HAP-1 (cell line): ENCODE measurements around the gene FIGLA.

Source experiments
- DNase-seq, 2 experiments: peaks; one replicate each; pipeline ENCODE4 v3.0.0-alpha.2; 2016 to 2020; ENCODE audit warnings: low spot score in 2 of 2
- H3K27me3 ChIP-seq: fragments of 250-450 bp; sonication (Bioruptor Pico); 2 replicates; pipeline ENCODE4 v1.5.1; 2020; ENCODE audit warnings: low read depth, mild to moderate bottlenecking, moderate library complexity
- H3K36me3 ChIP-seq: fragments of 250-450 bp; sonication (Bioruptor Pico); replicated peaks from 2 replicates; pipeline ENCODE4 v1.5.1; 2020; ENCODE audit warnings: mild to moderate bottlenecking
- H3K4me1 ChIP-seq: fragments of 250-450 bp; sonication (Bioruptor Pico); 2 replicates; pipeline ENCODE4 v1.5.1; 2020; ENCODE audit warnings: mild to moderate bottlenecking
- H3K4me3 ChIP-seq: fragments of 250-450 bp; sonication (Bioruptor Pico); 2 replicates; pipeline ENCODE4 v1.5.1; 2020; ENCODE audit warnings: mild to moderate bottlenecking, moderate library complexity
- H3K9me3 ChIP-seq: fragments of 250-450 bp; sonication (Bioruptor Pico); 2 replicates; pipeline ENCODE4 v1.5.1; 2020; ENCODE audit warnings: mild to moderate bottlenecking, moderate library complexity
- in situ Hi-C: fragments of 300-500 bp; cut with MboI; formaldehyde crosslinking; loops from 3 replicates; pipeline ENCODE4 v1.14.3; 2020; ENCODE audit warnings: low sequenced_read_pairs, inconsistent platforms, mixed read lengths

The FIGLA gene

GRCh38 chr2:70738159-70738558 lies 52.3 kb downstream of the FIGLA start:
- Histone ChIP-seq H3K36me3 (no peaks in the 10 kb centered on the region), H3K4me1 (peaks cover 9% of the 10 kb centered on the region), H3K27me3 (no peaks in the 10 kb centered on the region), H3K9me3 (no peaks in the 10 kb centered on the region), H3K4me3 (no peak overlapping the region)
- DNase-seq = no peak
- in situ Hi-C loops = no loop called here

- Histone ChIP-seq H3K9me3 (no peaks in the 10 kb centered on the region), H3K27me3 (no peaks in the 10 kb centered on the region), H3K4me3 (no peak overlapping the region), H3K4me1 (peaks cover 9% of the 10 kb centered on the region), H3K36me3 (no peaks in the 10 kb centered on the region)
- DNase-seq = peak in 1 of 2 experiments; percentile 71
- in situ Hi-C loops = no loop called here
Measured at GRCh38 chr2:70735071-70735470, 55.4 kb downstream of the FIGLA start.

GRCh38 chr2:70733646-70734180 lies 56.7 kb downstream of the FIGLA start:
- no peak for DNase-seq
- H3K9me3 ChIP-seq = no peaks in the 10 kb centered on the region
- H3K27me3 ChIP-seq = no peaks in the 10 kb centered on the region
- no peak overlapping the region for H3K4me3 ChIP-seq
- peaks cover 9% of the 10 kb centered on the region for H3K4me1 ChIP-seq
- H3K36me3 ChIP-seq = no peaks in the 10 kb centered on the region
- in situ Hi-C loops = no loop called here

- Histone ChIP-seq H3K27me3 (no peaks in the 10 kb centered on the region), H3K4me3 (no peak overlapping the region), H3K9me3 (no peaks in the 10 kb centered on the region), H3K36me3 (no peaks in the 10 kb centered on the region), H3K4me1 (peaks cover 9% of the 10 kb centered on the region)
- no peak for DNase-seq
- in situ Hi-C loops = no loop called here
Measured at GRCh38 chr2:70732766-70733645, 57.4 kb downstream of the FIGLA start.

- in situ Hi-C loops = no loop called here
- peaks cover 9% of the 10 kb centered on the region for H3K4me1 ChIP-seq
- no peak overlapping the region for H3K4me3 ChIP-seq
- no peaks in the 10 kb centered on the region for H3K36me3 ChIP-seq
- no peaks in the 10 kb centered on the region for H3K9me3 ChIP-seq
- H3K27me3 ChIP-seq = no peaks in the 10 kb centered on the region
- no peak for DNase-seq
Measured at GRCh38 chr2:70730730-70731129, 59.7 kb downstream of the FIGLA start.

- DNase-seq = no peak
- Histone ChIP-seq H3K4me3 (no peak overlapping the region), H3K36me3 (no peaks in the 10 kb centered on the region), H3K27me3 (no peaks in the 10 kb centered on the region), H3K4me1 (peaks cover under 1% of the 10 kb centered on the region), H3K9me3 (no peaks in the 10 kb centered on the region)
- in situ Hi-C loops = no loop called here
Measured at GRCh38 chr2:70729647-70730046, 60.8 kb downstream of the FIGLA start.

- in situ Hi-C loops = no loop called here
- DNase-seq = no peak
- no peaks in the 10 kb centered on the region for H3K4me1 ChIP-seq
- no peak overlapping the region for H3K4me3 ChIP-seq
- H3K36me3 ChIP-seq = no peaks in the 10 kb centered on the region
- H3K9me3 ChIP-seq = no peaks in the 10 kb centered on the region
- H3K27me3 ChIP-seq = no peaks in the 10 kb centered on the region
Measured at GRCh38 chr2:70728128-70728527, 62.3 kb downstream of the FIGLA start.
